HUDEP-2 (cell line): Measurements from ENCODE around the gene APEX1.
"Not testable (repeated sequence)": the region's sequence is repeated elsewhere in the genome, so short reads cannot be mapped to it uniquely, and the experiment has no call there.

Source experiments
- DNase-seq, 76 experiments: peaks; one replicate each; lab custom pipeline; 2025; ENCODE audit not compliant: unreplicated experiment in 76 of 76; lab: John Stamatoyannopoulos, UW

APEX1 gene

GRCh38 chr14:20470603-20470901, 15.5 kb downstream of the APEX1 start:
- DNase-seq: no peak

- peak in 13 of 76 experiments; percentile 6 to 38 (median 15) for DNase-seq
These were observed 17.6 kb downstream of the APEX1 start for GRCh38 chr14:20472536-20473169.

- peak in 17 of 76 experiments; percentile 7 to 60 (median 33) for DNase-seq
These were observed 21.8 kb downstream of the APEX1 start for GRCh38 chr14:20476776-20477175.

GRCh38 chr14:20477211-20477876, 22.3 kb downstream of the APEX1 start:
- peak in 74 of 76 experiments; percentile 36 to 94 (median 81) for DNase-seq

GRCh38 chr14:20478894-20479293, 23.9 kb downstream of the APEX1 start:
- no peak for DNase-seq

GRCh38 chr14:20482382-20482781, 27.4 kb downstream of the APEX1 start:
- peak in 8 of 76 experiments; percentile 12 to 41 (median 24) for DNase-seq

- no peak for DNase-seq
These were observed 30.9 kb downstream of the APEX1 start for GRCh38 chr14:20485900-20486299.

GRCh38 chr14:20486684-20487395, 31.8 kb downstream of the APEX1 start:
- no peak for DNase-seq

- no peak for DNase-seq
These were observed 32.3 kb downstream of the APEX1 start for GRCh38 chr14:20487396-20487725.

- no peak for DNase-seq
These were observed 34.3 kb downstream of the APEX1 start for GRCh38 chr14:20489093-20489994.

GRCh38 chr14:20490563-20490962, 35.5 kb downstream of the APEX1 start:
- no peak for DNase-seq

- DNase-seq: no peak
These were observed 37.5 kb downstream of the APEX1 start for GRCh38 chr14:20492486-20492885.

- no peak for DNase-seq
These were observed 38.6 kb downstream of the APEX1 start for GRCh38 chr14:20493634-20494033.

GRCh38 chr14:20494935-20495766, 40.1 kb downstream of the APEX1 start:
- DNase-seq: no peak

- DNase-seq: no peak
These were observed 43.6 kb downstream of the APEX1 start for GRCh38 chr14:20498622-20499021.

GRCh38 chr14:20499108-20499507, 44.1 kb downstream of the APEX1 start:
- no peak for DNase-seq

- DNase-seq: no peak
These were observed 44.9 kb downstream of the APEX1 start for GRCh38 chr14:20499881-20500280.

GRCh38 chr14:20501346-20501745, 46.3 kb downstream of the APEX1 start:
- DNase-seq: no peak

- DNase-seq: no peak
These were observed 48.9 kb downstream of the APEX1 start for GRCh38 chr14:20503898-20504297.

- DNase-seq: not testable (repeated sequence)
These were observed 51.2 kb downstream of the APEX1 start for GRCh38 chr14:20506276-20506675.
